ENCODE results near the gene CLK4. TPM values are rescaled to one million over a fixed set of nuclear protein-coding genes. Genes with fewer than 3 reads are reported as not detected.

CLK4 gene
- total RNA-seq, 4 donors from 2014 or later = 23.6 to 72.3 (median 39.7) TPM

DNA sequence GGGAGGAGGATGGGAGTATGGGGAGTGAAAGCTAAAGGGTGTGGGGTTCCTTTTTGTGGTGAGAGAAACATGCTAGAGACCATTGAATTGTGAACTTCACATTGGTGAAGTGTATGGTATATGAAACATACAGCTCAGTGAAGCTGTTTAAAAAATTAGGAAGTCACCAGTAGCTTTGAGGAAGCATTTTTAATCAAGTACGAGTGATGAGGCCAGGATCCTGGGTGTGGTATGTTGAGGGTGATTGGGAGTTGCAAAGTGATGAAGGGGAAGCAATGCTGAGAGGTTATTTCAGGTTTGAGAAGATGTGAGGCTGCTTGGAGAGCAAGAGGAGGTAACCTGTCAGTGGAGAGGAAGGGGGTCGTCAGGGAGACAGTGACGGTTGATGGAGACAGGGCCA lies 22.7 kb upstream of the CLK4 start:
- intact Hi-C loops (cut with DNase I; ENCODE audit: low total_unique reads) = no loop called here
- no peak for TF ChIP-seq POLR2A (IDR thresholded peaks at IDR 0.05)
- TF ChIP-seq, protein P1, sequence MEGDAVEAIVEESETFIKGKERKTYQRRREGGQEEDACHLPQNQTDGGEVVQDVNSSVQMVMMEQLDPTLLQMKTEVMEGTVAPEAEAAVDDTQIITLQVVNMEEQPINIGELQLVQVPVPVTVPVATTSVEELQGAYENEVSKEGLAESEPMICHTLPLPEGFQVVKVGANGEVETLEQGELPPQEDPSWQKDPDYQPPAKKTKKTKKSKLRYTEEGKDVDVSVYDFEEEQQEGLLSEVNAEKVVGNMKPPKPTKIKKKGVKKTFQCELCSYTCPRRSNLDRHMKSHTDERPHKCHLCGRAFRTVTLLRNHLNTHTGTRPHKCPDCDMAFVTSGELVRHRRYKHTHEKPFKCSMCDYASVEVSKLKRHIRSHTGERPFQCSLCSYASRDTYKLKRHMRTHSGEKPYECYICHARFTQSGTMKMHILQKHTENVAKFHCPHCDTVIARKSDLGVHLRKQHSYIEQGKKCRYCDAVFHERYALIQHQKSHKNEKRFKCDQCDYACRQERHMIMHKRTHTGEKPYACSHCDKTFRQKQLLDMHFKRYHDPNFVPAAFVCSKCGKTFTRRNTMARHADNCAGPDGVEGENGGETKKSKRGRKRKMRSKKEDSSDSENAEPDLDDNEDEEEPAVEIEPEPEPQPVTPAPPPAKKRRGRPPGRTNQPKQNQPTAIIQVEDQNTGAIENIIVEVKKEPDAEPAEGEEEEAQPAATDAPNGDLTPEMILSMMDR (IDR thresholded peaks at IDR 0.05) = no peak

DNA sequence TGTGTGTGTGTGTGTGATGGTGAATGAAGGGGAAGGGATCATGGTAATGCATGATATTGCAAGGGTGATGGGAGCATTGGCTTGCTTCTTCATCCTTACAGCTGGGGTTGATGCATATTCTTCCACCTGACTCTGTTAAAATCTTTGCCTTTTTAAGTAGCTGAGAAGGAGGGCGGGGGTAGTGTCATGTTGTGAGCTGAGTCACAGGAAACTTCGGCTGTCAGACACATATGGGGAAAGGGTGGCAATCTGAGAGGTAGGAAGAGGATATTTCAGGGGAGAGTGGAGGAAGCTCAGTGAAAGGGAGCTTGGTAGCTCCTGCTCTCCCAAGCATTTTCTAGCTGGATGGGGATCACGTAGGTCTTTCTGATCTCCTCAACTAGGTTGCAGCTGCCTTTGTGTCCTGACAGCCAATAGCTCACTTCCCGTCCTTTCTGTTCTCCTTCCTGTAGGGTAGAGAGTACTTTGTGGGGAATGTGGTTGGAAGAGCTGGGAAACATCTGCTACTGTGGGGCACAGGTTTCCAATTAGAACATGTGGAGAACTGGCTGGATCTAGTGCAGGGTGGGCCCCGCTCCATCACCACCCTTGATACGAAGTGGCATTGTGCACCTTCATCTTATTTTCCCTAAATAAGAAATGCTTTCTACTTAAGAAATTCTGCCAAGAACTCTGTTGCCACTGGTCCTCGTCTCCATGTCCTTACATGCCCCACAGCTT lies 18.1 kb upstream of the CLK4 start:
- no peaks in the 10 kb centered on the region for H3K9me3 ChIP-seq
- intact Hi-C loops (cut with DNase I; ENCODE audit: low total_unique reads) = no loop called here
- TF ChIP-seq, protein P1 (IDR thresholded peaks at IDR 0.05) = no peak
- no peak for TF ChIP-seq POLR2A (IDR thresholded peaks at IDR 0.05)
- no peak for DNase-seq
- no peak overlapping the region for H3K27ac ChIP-seq
- no peaks in the 10 kb centered on the region for H3K36me3 ChIP-seq
- no peaks in the 10 kb centered on the region for H3K4me1 ChIP-seq
- no peak overlapping the region for H3K4me3 ChIP-seq
- H3K27me3 ChIP-seq = no peaks in the 10 kb centered on the region

More for the DNA sequence above, 22.7 kb upstream of the CLK4 start:
- H3K27ac ChIP-seq = no peak overlapping the region
- no peaks in the 10 kb centered on the region for H3K27me3 ChIP-seq
- H3K36me3 ChIP-seq = no peaks in the 10 kb centered on the region
- DNase-seq = no peak
- no peaks in the 10 kb centered on the region for H3K4me1 ChIP-seq
- H3K9me3 ChIP-seq = no peaks in the 10 kb centered on the region
- H3K4me3 ChIP-seq = no peak overlapping the region

DNA sequence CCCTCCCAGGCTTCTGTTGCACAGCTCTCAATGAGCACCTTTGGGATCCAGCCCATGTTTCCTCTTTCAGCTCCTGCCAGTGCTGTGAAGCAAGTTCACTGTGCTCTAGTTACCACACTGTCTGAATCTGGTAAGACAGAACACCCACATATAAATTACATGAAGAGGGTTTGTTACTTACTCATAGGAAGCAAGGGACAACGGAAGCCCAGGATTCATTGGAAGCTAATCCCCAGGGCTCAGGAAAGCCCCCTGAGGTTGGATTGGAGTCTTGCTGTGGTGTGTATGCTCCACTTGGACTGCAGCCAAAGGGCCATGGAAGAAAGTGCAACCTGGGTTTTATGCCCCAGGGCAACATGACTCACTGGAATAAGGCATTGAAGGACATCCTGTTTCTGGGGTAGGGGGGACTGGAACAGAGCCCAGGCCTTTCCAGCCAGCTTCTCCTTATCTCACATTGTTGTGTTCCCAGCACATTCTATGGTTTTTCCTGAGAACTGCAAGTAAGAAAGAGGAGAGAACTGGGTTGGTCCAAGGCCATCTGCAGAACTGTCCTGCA lies 15.6 kb upstream of the CLK4 start:
- intact Hi-C loops (cut with DNase I; ENCODE audit: low total_unique reads) = no loop called here
- Histone ChIP-seq H3K27me3 (no peaks in the 10 kb centered on the region), H3K4me3 (no peak overlapping the region), H3K27ac (no peak overlapping the region), H3K9me3 (no peaks in the 10 kb centered on the region), H3K4me1 (no peaks in the 10 kb centered on the region), H3K36me3 (no peaks in the 10 kb centered on the region)
- TF ChIP-seq, protein P1 (IDR thresholded peaks at IDR 0.05) = no peak
- no peak for TF ChIP-seq POLR2A (IDR thresholded peaks at IDR 0.05)
- no peak for DNase-seq

DNA sequence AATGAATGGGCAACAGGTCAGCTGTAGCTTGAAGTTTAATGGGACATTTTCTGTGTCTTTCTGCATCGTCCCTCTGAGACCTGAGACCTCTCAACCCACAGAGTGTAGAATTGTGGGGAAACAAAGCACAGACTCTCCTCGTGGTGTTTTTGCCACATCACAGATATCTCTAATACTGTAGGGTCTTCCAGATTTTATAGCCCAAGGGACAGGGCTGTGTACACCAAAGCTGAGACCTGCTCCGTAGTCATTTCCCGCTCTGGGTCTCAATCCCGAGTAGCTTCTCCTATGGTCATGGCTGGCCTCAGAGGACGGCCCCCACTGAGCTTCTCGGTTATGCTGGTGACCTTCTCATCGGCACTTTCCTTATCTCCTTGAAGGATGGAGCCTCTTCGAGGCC lies 14.9 kb upstream of the CLK4 start:
- intact Hi-C loops (cut with DNase I; ENCODE audit: low total_unique reads) = no loop called here
- no peaks in the 10 kb centered on the region for H3K36me3 ChIP-seq
- TF ChIP-seq POLR2A (IDR thresholded peaks at IDR 0.05) = no peak
- H3K4me3 ChIP-seq = no peak overlapping the region
- H3K27me3 ChIP-seq = no peaks in the 10 kb centered on the region
- no peak overlapping the region for H3K27ac ChIP-seq
- no peaks in the 10 kb centered on the region for H3K4me1 ChIP-seq
- no peaks in the 10 kb centered on the region for H3K9me3 ChIP-seq
- no peak for DNase-seq

DNA sequence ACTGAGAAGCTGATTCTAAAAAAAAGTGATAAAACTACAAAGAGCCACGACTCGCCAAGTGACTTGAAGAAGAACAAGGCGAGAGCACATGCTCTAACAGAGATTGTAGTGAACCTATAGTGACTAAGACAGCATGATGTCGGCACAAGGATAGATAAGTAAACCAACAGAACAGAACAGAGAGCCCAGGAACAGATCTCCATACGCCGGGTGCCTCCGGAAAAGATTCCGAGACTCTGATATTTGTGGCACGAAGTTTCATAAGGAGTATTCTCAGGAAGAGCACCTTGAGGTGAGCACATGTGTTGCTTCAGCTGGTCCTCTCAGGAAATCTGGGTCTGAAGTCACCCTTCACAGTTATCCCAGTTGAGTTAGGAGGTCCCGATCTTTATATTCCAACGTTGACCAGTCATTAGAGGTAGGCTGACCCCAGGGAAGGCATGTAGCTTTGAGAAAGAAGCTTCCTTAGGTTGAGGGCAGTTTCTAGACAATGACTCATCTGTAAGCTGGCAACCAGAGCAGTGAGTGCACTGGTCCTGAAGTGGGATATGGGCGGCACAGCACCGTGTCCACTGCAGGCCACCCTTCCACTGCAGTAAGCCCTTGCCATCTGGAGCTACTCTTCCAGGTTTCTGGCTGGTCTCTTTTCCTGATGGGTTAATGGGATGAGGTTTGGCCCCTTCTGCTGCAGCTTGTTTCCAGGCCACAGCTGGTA lies 13.6 kb upstream of the CLK4 start:
- intact Hi-C loops (cut with DNase I; ENCODE audit: low total_unique reads) = no loop called here
- no peak for DNase-seq
- H3K4me1 ChIP-seq = no peaks in the 10 kb centered on the region
- H3K36me3 ChIP-seq = no peaks in the 10 kb centered on the region
- TF ChIP-seq POLR2A (IDR thresholded peaks at IDR 0.05) = no peak
- TF ChIP-seq, protein P1 (IDR thresholded peaks at IDR 0.05) = no peak
- no peak overlapping the region for H3K4me3 ChIP-seq
- no peak overlapping the region for H3K27ac ChIP-seq
- no peaks in the 10 kb centered on the region for H3K27me3 ChIP-seq
- H3K9me3 ChIP-seq = no peaks in the 10 kb centered on the region
